ENCODE results near the gene CDNF.

DNA sequence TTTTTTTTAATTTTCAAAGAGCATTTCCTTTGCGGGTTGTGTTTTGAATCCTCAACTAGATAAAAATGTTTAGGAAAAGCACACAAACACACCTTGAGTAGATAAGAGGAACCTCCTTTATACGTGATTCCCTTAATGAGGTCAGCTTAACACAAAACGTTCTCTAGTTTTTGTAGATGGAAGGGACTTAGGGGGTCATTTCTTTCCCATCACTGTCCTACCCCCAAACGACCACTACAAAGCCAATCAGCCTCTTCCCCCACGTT lies 42.0 kb upstream of the CDNF start:
- TF ChIP-seq HNF4G (IDR thresholded peaks at IDR 0.05) (no peak), YY1 (IDR thresholded peaks at IDR 0.05) (no peak), TAF1 (conservative IDR thresholded peaks at IDR 0.05) (no peak), RAD21 (IDR thresholded peaks at IDR 0.05) (no peak), FOXA1 (IDR thresholded peaks at IDR 0.05) (no peak), JUND (IDR thresholded peaks at IDR 0.05) (no peak), GABPA (IDR thresholded peaks at IDR 0.05 in 1 of 2, conservative IDR thresholded peaks at IDR 0.05 in 1 of 2) (no peak), ZBTB33 (IDR thresholded peaks at IDR 0.05) (no peak), EGR1 (IDR thresholded peaks at IDR 0.05; ENCODE audit: low read depth in 2 of 2) (no peak)
- TF ChIP-seq, protein P1, sequence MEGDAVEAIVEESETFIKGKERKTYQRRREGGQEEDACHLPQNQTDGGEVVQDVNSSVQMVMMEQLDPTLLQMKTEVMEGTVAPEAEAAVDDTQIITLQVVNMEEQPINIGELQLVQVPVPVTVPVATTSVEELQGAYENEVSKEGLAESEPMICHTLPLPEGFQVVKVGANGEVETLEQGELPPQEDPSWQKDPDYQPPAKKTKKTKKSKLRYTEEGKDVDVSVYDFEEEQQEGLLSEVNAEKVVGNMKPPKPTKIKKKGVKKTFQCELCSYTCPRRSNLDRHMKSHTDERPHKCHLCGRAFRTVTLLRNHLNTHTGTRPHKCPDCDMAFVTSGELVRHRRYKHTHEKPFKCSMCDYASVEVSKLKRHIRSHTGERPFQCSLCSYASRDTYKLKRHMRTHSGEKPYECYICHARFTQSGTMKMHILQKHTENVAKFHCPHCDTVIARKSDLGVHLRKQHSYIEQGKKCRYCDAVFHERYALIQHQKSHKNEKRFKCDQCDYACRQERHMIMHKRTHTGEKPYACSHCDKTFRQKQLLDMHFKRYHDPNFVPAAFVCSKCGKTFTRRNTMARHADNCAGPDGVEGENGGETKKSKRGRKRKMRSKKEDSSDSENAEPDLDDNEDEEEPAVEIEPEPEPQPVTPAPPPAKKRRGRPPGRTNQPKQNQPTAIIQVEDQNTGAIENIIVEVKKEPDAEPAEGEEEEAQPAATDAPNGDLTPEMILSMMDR (IDR thresholded peaks at IDR 0.05; ENCODE audit: low read depth, low read length, missing input control): no peak
- TF ChIP-seq, protein P2, sequence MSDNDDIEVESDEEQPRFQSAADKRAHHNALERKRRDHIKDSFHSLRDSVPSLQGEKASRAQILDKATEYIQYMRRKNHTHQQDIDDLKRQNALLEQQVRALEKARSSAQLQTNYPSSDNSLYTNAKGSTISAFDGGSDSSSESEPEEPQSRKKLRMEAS (IDR thresholded peaks at IDR 0.05): no peak
- TF ChIP-seq, protein P3, sequence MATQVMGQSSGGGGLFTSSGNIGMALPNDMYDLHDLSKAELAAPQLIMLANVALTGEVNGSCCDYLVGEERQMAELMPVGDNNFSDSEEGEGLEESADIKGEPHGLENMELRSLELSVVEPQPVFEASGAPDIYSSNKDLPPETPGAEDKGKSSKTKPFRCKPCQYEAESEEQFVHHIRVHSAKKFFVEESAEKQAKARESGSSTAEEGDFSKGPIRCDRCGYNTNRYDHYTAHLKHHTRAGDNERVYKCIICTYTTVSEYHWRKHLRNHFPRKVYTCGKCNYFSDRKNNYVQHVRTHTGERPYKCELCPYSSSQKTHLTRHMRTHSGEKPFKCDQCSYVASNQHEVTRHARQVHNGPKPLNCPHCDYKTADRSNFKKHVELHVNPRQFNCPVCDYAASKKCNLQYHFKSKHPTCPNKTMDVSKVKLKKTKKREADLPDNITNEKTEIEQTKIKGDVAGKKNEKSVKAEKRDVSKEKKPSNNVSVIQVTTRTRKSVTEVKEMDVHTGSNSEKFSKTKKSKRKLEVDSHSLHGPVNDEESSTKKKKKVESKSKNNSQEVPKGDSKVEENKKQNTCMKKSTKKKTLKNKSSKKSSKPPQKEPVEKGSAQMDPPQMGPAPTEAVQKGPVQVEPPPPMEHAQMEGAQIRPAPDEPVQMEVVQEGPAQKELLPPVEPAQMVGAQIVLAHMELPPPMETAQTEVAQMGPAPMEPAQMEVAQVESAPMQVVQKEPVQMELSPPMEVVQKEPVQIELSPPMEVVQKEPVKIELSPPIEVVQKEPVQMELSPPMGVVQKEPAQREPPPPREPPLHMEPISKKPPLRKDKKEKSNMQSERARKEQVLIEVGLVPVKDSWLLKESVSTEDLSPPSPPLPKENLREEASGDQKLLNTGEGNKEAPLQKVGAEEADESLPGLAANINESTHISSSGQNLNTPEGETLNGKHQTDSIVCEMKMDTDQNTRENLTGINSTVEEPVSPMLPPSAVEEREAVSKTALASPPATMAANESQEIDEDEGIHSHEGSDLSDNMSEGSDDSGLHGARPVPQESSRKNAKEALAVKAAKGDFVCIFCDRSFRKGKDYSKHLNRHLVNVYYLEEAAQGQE (IDR thresholded peaks at IDR 0.05): no peak
- TF ChIP-seq, protein P4, sequence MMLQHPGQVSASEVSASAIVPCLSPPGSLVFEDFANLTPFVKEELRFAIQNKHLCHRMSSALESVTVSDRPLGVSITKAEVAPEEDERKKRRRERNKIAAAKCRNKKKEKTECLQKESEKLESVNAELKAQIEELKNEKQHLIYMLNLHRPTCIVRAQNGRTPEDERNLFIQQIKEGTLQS (IDR thresholded peaks at IDR 0.05): no peak
